Cardiac muscle cell (in vitro differentiated cells and primary cell): ENCODE measurements around the gene MRAS. TPM values are rescaled to one million over a fixed set of nuclear protein-coding genes. Genes with fewer than 3 reads are reported as not detected.

Source experiments
- DNase-seq, 2 donors: peaks; one replicate each; pipeline versions ENCODE4 v3.0.0 to v3.0.0-alpha.2; 2010 to 2017; ENCODE audit warnings: low read depth in 1 of 2, low spot score in 1 of 2
- H3K27ac ChIP-seq: fragments of 200-600 bp; sonication (generic); 2 replicates; pipeline ENCODE4 v1.5.1; 2016
- H3K27me3 ChIP-seq: fragments of 200-600 bp; sonication (generic); 2 replicates; pipeline ENCODE4 v1.6.0; 2016; ENCODE audit warnings: control low read depth
- H3K36me3 ChIP-seq: fragments of 200-600 bp; sonication (generic); 2 replicates; pipeline ENCODE4 v1.5.1; 2016; ENCODE audit warnings: control low read depth
- H3K4me1 ChIP-seq: fragments of 200-600 bp; sonication (generic); 2 replicates; pipeline ENCODE4 v1.8.1; 2017; ENCODE audit warnings: low read depth, mild to moderate bottlenecking, mixed run types
- H3K4me3 ChIP-seq: fragments of 200-600 bp; sonication (generic); 2 replicates; pipeline ENCODE4 v1.5.1; 2016; ENCODE audit warnings: mild to moderate bottlenecking
- H3K9me3 ChIP-seq: fragments of 200-600 bp; sonication (generic); 2 replicates; pipeline ENCODE4 v1.5.1; 2017; ENCODE audit warnings: low read depth, mild to moderate bottlenecking, control low read depth
- CTCF ChIP-seq: IDR thresholded peaks from 2 replicates; pipeline ENCODE4 v1.5.1; 2012; ENCODE audit warnings: low read depth, mild to moderate bottlenecking, low read length
- polyA plus RNA-seq: library from polyadenylated mRNA; unstranded; fragments of >200 nt; fragmentation: Nextera tagmentation; extraction: Ambion mirVana; gene quantifications from 2 replicates; pipeline ENCODE4 v1.2.1, GENCODE V29; 2016
- total RNA-seq: library from RNA; depleted of rRNA; stranded (reverse); fragments of >200 nt; gene quantifications from 2 replicates; pipeline ENCODE4 v1.2.3, GENCODE V29; 2016

Gene MRAS
- total and polyA plus RNA-seq, 2 experiments from 2014 or later: 66.5 to 92.6 TPM

- no peak for TF ChIP-seq CTCF
- H3K9me3 ChIP-seq: no peaks in the 10 kb centered on the region
- peaks cover 4% of the 10 kb centered on the region for H3K4me1 ChIP-seq
- H3K4me3 ChIP-seq: peak overlapping the region; percentile 39
- DNase-seq: peak; percentile 23 to 28
- no peaks in the 10 kb centered on the region for H3K36me3 ChIP-seq
- H3K27ac ChIP-seq: no peak overlapping the region
- H3K27me3 ChIP-seq: peaks cover 59% of the 10 kb centered on the region
Observed at GRCh38 chr3:138434875-138435772, 86.7 kb downstream of the MRAS start.

- no peak for DNase-seq
- TF ChIP-seq CTCF: no peak
- Histone ChIP-seq H3K4me1 (peaks cover 4% of the 10 kb centered on the region), H3K27ac (no peak overlapping the region), H3K4me3 (peak overlapping the region; percentile 39), H3K27me3 (peaks cover 59% of the 10 kb centered on the region), H3K9me3 (no peaks in the 10 kb centered on the region), H3K36me3 (no peaks in the 10 kb centered on the region)
Observed at GRCh38 chr3:138435840-138436239, 87.5 kb downstream of the MRAS start.

- Histone ChIP-seq H3K27ac (no peak overlapping the region), H3K36me3 (no peaks in the 10 kb centered on the region), H3K4me3 (no peak overlapping the region), H3K9me3 (no peaks in the 10 kb centered on the region), H3K27me3 (peaks cover 50% of the 10 kb centered on the region), H3K4me1 (peaks cover 6% of the 10 kb centered on the region)
- no peak for DNase-seq
- no peak for TF ChIP-seq CTCF
Observed at GRCh38 chr3:138437281-138437680, 88.9 kb downstream of the MRAS start.

- H3K36me3 ChIP-seq: no peaks in the 10 kb centered on the region
- DNase-seq: no peak
- TF ChIP-seq CTCF: no peak
- H3K27me3 ChIP-seq: peaks cover 36% of the 10 kb centered on the region
- H3K9me3 ChIP-seq: no peaks in the 10 kb centered on the region
- no peak overlapping the region for H3K27ac ChIP-seq
- H3K4me1 ChIP-seq: peaks cover 21% of the 10 kb centered on the region
- H3K4me3 ChIP-seq: no peak overlapping the region
Observed at GRCh38 chr3:138438896-138439295, 90.5 kb downstream of the MRAS start.

- peaks cover 27% of the 10 kb centered on the region for H3K4me1 ChIP-seq
- no peaks in the 10 kb centered on the region for H3K36me3 ChIP-seq
- H3K4me3 ChIP-seq: no peak overlapping the region
- peaks cover 28% of the 10 kb centered on the region for H3K27me3 ChIP-seq
- no peak for TF ChIP-seq CTCF
- H3K9me3 ChIP-seq: no peaks in the 10 kb centered on the region
- DNase-seq: no peak
- H3K27ac ChIP-seq: no peak overlapping the region
Observed at GRCh38 chr3:138439646-138440045, 91.3 kb downstream of the MRAS start.
